Measurements from ENCODE around the gene SRRM3. TPM values are rescaled to one million over a fixed set of nuclear protein-coding genes. Genes with fewer than 3 reads are reported as not detected.
A peak's percentile ranks its signal among the peaks of the same experiment; 100 is the strongest.
"Not testable (repeated sequence)": the region's sequence is repeated elsewhere in the genome, so short reads cannot be mapped to it uniquely, and the experiment has no call there.

The SRRM3 gene
- total RNA-seq, 4 donors from 2014 or later, result 1.6 to 4.1 (median 2.8) TPM

GRCh38 chr7:76330261-76330660 is 128.6 kb downstream of the SRRM3 start:
- 27 to 56% methylated on average over 4 of the region's 4 CpGs for WGBS, 2 donors (ENCODE audit: low coverage in 1 of 2)
- Histone ChIP-seq H3K27me3 (no peaks in the 10 kb centered on the region), H3K4me1 (peaks cover 3 to 83% (median 16%) of the 10 kb centered on the region in 3 donors), H3K9me3 (no peaks in the 10 kb centered on the region), H3K36me3 (peaks cover 0 to 36% of the 10 kb centered on the region in 2 donors), H3K4me3 (no peak overlapping the region), H3K27ac (no peak overlapping the region)
- ATAC-seq, result no peak
- TF ChIP-seq POLR2AphosphoS5 (IDR thresholded peaks at IDR 0.05) (no peak), POLR2A (IDR thresholded peaks at IDR 0.05) (no peak), CTCF (IDR thresholded peaks at IDR 0.05) (no peak), EP300 (IDR thresholded peaks at IDR 0.05) (no peak)

DNA sequence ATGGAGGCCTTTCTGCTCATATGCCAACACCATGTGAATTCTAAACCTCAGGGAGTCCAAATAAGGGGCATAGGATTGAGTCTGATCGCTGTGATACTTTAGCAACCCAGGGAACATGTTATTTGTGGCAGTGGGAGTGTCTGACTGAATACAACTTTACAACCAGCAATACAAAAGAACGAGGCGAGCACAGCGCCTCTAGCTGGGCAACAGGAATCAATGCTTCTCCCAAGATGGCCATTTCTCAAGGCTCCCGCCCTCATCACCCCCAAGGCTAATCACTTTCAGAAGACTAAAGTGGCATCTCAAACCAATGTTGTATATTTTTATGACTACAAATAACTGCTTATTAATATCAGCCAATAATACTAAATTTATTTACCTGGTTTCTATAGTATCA is 129.0 kb downstream of the SRRM3 start:
- no peak for TF ChIP-seq CTCF (IDR thresholded peaks at IDR 0.05)
- peaks cover 0 to 36% of the 10 kb centered on the region in 2 donors for H3K36me3 ChIP-seq
- peaks cover 3 to 87% (median 16%) of the 10 kb centered on the region in 3 donors for H3K4me1 ChIP-seq
- no peak for ATAC-seq
- WGBS, 2 donors (ENCODE audit: low coverage in 1 of 2), result 74 to 100% methylated on average over 3 to 4 of the region's 5 CpGs
- no peaks in the 10 kb centered on the region for H3K27me3 ChIP-seq
- no peaks in the 10 kb centered on the region for H3K9me3 ChIP-seq
- H3K4me3 ChIP-seq, result no peak overlapping the region
- no peak overlapping the region for H3K27ac ChIP-seq

- TF ChIP-seq CTCF (IDR thresholded peaks at IDR 0.05) (no peak), POLR2AphosphoS5 (IDR thresholded peaks at IDR 0.05) (no peak), EP300 (IDR thresholded peaks at IDR 0.05) (no peak), POLR2A (IDR thresholded peaks at IDR 0.05) (no peak)
- Histone ChIP-seq H3K36me3 (peaks cover 0 to 26% of the 10 kb centered on the region in 2 donors), H3K9me3 (no peaks in the 10 kb centered on the region), H3K4me3 (no peak overlapping the region), H3K27ac (no peak overlapping the region), H3K4me1 (peaks cover 3 to 87% (median 16%) of the 10 kb centered on the region in 3 donors), H3K27me3 (no peaks in the 10 kb centered on the region)
- ATAC-seq, result no peak
- WGBS, 2 donors (ENCODE audit: low coverage in 1 of 2), result 40 to 63% methylated on average over 3 to 9 of the region's 9 CpGs
Measured at GRCh38 chr7:76332078-76332477, 130.4 kb downstream of the SRRM3 start.

DNA sequence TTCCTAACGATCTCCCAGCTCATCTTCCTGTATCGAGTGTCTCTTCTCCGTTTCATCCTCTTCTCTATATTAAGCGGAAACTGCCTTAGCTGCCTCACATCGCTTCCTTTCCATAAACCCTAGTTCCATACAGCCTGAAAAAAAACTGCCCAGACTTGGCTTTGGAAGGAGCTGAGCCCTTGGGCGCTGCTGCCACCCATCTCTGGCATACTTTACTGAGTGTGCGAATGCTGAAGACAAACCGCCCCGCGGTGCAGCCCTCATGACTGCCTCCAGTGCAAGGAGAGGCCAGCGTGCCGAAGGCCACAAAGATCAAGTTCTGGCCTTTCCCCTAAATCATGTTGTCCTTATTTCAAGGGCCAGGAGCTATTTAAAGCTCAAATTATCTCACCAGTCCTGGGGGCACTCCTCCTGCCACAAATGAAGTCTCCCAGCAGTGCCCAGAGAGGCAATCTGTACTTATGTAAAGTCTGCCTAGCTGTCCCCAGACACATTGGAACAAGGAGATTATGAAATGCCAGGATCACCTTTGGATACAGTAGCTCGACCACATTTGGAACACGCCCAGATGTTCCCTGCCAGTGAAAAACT is 131.9 kb downstream of the SRRM3 start:
- peaks cover 3 to 88% (median 16%) of the 10 kb centered on the region in 3 donors for H3K4me1 ChIP-seq
- peak overlapping the region in 3 of 4 donors; percentile 43 to 53 (median 43) for H3K27ac ChIP-seq
- no peak overlapping the region for H3K4me3 ChIP-seq
- WGBS, 2 donors (ENCODE audit: low coverage in 1 of 2), result 47 to 58% methylated on average over 5 to 11 of the region's 14 CpGs
- H3K36me3 ChIP-seq, result peaks cover 0 to 15% of the 10 kb centered on the region in 2 donors
- TF ChIP-seq POLR2AphosphoS5 (IDR thresholded peaks at IDR 0.05) (peak; percentile 40), POLR2A (IDR thresholded peaks at IDR 0.05) (no peak)
- ATAC-seq, result peak; percentile 55
- H3K9me3 ChIP-seq, result no peaks in the 10 kb centered on the region
- H3K27me3 ChIP-seq, result no peaks in the 10 kb centered on the region

DNA sequence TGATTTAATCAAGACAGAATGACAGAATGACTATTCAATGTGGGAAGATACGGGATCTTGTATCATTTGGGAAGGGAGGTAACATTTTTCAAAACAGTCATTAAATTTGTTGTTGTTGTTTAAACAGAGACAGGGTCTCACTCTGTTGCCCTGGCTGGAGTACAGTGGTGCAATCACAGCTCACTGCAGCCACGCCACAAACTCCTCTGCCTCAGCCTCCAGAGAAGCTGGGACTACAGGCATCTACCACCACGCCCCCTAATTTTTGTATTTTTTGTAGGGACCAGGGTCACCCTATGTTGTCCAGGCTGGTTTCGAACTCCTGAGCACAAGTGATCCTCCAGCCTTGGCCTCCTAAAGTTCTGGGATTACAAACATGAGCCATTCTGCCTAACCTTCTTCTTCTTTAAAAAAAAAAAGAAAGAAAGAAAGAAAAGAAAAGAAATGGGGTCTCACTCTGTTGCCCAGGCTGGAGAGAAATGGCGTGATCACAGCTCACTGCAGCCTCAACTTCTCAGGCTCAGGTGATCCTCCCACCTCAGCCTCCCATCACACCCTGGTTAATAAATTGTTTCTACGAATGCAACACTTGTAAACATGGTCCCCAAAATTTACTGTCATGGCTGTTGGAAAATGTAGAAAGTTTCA is 132.7 kb downstream of the SRRM3 start:
- Histone ChIP-seq H3K4me3 (no peak overlapping the region), H3K4me1 (peaks cover 3 to 92% (median 16%) of the 10 kb centered on the region in 3 donors), H3K36me3 (peaks cover 0 to 7% of the 10 kb centered on the region in 2 donors), H3K27ac (peak overlapping the region in 1 of 4 donors; percentile 53), H3K9me3 (no peaks in the 10 kb centered on the region), H3K27me3 (no peaks in the 10 kb centered on the region)
- TF ChIP-seq EP300 (IDR thresholded peaks at IDR 0.05) (no peak), POLR2A (IDR thresholded peaks at IDR 0.05) (no peak), CTCF (IDR thresholded peaks at IDR 0.05) (no peak), POLR2AphosphoS5 (IDR thresholded peaks at IDR 0.05) (no peak)
- no peak for ATAC-seq
- WGBS, 2 donors (ENCODE audit: low coverage in 1 of 2), result 74 to 78% methylated on average over 3 to 6 of the region's 6 CpGs

GRCh38 chr7:76335417-76335816 is 133.7 kb downstream of the SRRM3 start:
- not testable (repeated sequence) for H3K9me3 ChIP-seq

More at GRCh38 chr7:76335417-76335816, 133.7 kb downstream of the SRRM3 start:
- not testable (repeated sequence) for ATAC-seq, H3K27me3 ChIP-seq, H3K4me3 ChIP-seq, H3K36me3 ChIP-seq, H3K27ac ChIP-seq
- peaks cover 3 to 94% (median 16%) of the 10 kb centered on the region in 3 donors for H3K4me1 ChIP-seq
- WGBS, 2 donors (ENCODE audit: low coverage in 1 of 2), result 100% methylated on average over 1 of the region's 2 CpGs

Data from gastroesophageal sphincter (tissue), 4 donors.